Stimulated activated CD4-positive, alpha-beta T cell treated with anti-CD3 and anti-CD28 coated beads, TNF-alpha, amount 100 ng/mL, for 1 hour (primary cell): ENCODE measurements around the gene KLF13.
"Not testable (repeated sequence)": the region's sequence is repeated elsewhere in the genome, so short reads cannot be mapped to it uniquely, and the experiment has no call there.

Experiments
- DNase-seq, 3 donors: peaks; one replicate each; pipeline ENCODE4 v3.0.0-alpha.2; 2020; ENCODE audit warnings: low read depth in 3 of 3, low spot score in 1 of 3

KLF13 gene

GRCh38 chr15:31344823-31345605, 18.4 kb downstream of the KLF13 start:
- no peak for DNase-seq

DNA sequence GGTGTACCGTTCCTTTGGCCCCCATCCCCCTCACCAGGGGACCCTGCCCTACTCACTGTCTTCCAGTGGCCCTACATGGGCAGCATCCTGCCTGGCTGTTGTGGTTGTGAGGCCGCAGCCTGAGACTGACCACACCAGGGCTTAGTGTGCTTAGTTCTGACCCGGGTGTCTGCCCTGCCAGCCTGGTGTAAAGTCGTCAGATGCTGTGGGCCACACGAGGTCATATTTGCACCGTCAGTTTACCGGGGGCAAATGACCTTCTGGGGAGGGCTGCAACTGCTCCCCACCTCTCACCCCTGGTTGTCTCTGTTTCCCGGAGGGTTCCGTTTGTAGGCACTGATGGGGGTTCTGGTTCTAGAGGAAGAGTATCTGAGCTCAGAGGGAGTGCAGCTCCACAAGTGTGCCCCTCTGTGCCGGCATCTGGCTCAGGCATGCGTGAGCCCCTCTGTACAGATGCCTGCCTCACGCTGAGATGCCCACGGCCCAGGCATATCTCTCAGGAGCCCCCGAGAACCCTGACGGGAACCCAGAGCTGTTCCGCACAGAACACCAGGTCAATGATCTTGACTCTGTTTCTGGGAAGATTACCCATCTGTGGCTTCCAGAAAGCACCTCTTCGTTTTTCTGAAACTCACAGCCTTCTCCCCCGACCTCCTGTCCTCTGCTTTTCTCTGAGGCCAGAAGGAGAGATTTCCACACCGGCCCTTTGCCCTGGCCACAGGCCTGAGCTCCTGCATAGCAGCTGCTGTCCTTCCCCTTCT, 19.2 kb downstream of the KLF13 start:
- DNase-seq: no peak

- DNase-seq: no peak
Measured at GRCh38 chr15:31346367-31347066, 19.9 kb downstream of the KLF13 start.

DNA sequence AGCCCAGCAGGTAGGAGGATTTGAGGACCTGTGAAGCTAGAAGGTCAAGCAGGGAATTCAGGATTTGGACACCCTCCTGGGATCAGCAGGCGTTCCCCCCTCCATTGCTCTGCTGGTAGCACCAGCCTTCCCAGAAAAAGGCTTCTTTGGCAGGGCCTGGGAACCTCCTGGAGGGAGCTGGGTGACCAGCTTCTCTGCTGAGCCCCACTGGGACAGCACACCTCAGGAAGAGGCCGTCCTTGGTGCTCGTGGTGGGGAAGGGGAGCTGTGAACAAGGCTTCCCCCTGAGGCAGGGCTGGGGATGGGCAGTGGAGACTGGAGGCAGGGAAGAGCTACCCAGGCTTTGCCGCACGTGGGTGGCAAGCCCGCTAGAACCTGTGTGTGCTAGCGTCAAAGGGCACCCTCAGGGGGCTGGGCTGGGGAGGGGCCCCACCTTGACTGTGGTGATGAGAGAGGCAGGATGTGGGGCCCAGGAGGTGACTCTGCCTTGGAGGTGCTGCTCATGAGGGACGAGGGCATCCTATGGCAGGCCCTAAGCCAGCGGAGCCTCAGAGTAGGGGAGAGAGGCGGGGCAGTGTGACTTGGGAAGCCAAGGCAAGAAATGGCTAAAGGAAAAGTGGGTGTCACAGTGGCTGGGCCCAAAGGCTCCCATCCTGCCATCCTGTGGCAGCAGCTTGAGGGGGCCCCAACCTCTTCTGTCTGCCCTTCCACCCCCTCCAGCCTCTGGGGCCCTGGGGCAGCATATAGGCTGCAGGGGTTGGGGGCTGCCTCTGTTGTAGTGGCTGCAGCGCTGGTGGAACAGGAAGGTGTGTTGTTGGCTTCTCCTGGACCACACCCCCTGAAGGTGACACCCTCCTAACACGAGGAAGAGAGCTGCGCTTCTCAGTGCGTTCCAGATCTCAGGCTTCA, 20.7 kb downstream of the KLF13 start:
- peak; percentile 54 to 62 (median 57) for DNase-seq

- DNase-seq: no peak
Measured at GRCh38 chr15:31347981-31348803, 21.6 kb downstream of the KLF13 start.

DNA sequence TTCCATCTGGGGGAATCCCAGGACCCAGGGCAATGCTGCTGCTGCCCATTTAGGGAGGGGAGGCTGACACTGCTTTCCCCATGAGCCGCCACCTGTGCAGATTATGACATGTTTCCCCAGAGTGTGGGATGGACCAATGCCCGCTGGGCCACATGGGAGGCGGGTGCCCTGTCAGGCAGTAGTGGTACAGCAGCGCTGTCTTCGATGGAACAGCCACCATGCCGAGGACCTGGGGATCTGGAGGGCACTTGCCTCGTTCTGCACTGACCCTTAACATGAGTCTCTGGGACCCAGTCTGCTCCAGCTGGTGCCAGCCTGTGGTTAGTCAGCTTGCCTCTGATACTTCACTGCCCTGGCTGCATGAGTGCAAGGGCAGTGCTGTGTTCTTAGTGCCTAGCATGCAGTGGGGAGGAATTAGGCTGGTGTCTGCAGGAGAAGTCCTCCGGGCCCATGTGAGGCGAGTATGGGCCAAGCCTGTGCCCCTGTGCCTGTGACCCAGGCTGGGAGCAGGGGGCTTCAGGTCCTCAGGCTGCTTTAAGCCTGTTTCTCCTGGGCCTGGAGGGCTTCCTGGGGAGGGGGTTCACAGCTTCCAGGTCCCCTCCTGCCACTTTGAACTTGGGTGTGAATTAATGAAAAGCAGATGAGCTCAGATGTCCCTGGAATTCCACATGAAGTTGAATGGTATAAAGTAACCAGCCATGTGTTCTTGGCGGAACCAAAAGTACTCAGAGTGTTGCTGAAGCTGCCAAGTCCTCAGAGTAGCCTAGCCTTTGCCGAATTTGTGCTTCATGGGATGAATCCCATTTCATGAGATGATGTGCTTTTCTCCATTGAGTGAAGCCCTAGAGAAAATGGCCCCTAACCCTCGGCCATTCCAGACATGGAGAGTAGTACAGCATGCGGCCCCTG, 22.9 kb downstream of the KLF13 start:
- DNase-seq: no peak

DNA sequence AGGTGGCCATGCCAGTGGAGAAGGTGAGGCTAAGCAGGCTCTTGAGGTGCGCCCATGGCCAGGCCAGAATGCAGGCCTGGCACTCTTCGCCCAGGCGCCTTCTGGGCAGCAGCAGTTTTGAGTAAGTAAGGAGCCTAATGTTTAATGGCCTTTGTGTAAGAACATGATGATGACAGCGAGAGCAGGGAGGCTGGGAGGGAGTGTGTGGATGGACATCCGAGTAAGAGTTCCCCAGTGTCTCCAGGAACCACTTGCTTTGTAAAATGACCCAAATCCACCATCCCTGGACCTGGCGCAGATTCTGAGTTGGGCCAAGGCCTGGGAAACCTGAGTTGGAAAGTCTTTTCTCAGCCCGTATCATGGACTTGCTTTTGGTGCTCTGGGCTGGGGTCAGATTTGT, 24.1 kb downstream of the KLF13 start:
- DNase-seq: no peak

GRCh38 chr15:31352339-31352751, 25.7 kb downstream of the KLF13 start:
- DNase-seq: no peak

- no peak for DNase-seq
Measured at GRCh38 chr15:31352911-31353811, 26.5 kb downstream of the KLF13 start.

DNA sequence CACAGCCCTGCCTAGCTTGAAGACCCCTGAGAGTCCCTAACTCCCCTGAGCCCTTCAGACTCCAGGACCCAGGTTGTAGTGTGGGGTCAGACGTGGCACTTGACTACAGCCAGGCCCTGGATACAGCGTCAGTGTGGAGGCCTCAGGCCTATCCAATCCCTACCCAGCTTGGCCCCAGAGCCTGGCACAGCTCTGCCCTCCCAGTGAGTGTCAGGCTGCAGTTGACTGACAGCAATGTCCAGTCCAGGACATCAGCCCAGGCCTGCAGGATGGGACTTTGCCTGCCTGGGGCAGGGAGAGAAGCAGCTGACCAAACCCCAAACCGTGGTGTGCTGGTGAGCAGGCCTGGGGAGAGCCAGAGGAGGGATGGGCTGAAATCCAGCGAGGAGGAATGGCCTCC, 27.3 kb downstream of the KLF13 start:
- no peak for DNase-seq

DNA sequence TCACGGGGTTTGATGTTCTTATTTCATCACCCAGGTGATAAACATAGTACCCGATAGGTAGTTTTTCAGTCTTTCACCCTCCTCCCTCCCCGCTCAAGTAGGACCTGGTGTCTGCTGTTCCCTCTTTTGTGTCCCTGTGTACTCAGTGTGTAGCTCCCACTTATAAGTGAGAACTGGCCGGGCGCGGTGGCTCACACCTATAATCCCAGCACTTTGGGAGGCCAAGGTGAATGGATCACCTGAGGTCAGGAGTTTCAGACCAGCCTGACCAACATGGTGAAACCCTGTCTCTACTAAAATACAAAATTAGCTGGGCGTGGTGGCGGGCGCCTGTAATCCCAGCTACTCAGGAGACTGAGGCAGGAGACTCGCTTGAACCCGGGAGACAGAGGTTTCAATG, 29.5 kb downstream of the KLF13 start:
- not testable (repeated sequence) for DNase-seq

GRCh38 chr15:31357148-31357547, 30.5 kb downstream of the KLF13 start:
- DNase-seq: no peak

DNA sequence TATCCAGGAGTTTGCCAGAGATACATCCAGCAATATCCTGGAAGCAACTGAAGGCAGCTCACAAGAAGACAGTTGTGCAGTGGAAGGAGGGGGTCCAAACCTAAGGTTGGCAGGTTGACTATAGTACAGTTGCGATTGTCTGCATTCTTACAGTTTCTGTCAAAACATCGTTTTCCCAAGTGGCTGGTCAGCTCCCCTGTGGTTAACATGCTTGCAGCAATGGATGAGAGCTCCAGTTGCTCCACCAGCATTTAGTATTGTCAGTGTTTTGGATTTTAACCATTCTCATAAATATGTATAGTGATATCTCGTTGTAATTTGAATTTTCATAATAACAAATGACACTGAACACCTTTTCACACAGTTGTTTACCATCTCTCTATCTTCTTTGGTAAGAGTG, 31.5 kb downstream of the KLF13 start:
- DNase-seq: no peak

DNA sequence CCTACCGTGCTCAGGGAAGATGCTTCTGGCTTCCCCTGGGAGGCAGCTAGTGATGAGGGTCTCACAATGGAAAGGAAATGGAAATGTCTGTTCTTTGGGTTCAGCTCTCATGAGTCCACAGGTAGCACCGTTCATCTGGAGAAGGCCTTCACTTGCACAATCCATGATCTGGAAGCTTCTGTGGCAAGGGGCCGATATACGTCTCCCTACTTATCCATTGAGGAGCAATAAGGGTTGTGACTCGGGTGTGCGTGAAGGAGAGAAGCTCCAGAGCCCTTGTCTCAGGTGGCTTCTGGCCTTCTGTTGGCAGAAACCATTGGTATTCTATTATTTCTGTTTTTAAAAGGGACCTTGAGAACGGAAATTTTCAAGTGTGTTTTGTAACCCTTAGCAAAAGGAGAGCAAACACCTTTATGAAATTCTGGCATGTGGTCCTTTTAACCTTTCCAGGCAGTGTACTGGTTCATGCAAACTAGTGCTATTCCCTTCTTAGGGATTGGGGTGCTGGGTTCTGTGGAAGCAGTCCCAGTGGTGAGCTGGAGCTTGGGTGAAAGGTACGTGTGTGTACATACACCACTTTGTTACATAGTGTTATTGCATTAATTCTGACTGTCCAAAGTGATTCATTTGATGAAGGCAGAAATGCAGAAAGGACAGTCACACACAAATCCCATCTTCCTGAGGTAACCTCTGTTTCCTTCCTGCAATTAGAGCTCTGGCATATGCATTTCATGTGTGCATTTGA, 32.5 kb downstream of the KLF13 start:
- no peak for DNase-seq

GRCh38 chr15:31359702-31360111, 33.1 kb downstream of the KLF13 start:
- no peak for DNase-seq

DNA sequence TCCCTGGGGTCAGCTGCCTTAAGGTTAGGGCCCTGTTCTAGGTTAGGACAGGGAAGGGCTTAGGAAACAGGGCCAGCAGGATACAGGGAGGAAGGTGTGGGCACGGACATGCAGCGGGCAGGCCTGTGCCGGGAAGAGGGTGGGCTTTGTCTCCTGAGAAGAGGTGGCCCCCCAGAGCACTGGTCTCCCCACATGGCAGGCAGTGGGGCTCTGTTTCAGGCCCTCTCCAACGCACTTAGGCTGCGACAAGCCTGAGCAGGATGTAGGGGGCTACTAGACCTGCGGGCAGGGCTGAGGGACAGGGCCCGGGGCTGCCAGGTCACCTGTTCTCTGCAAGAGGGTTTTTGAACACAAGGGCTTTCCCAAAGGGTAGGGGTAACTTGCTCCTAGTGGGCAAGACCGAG, 33.5 kb downstream of the KLF13 start:
- no peak for DNase-seq
